Astrocyte of the spinal cord (primary cell): ENCODE results near the gene ROR1.

Experiments used
- DNase-seq: peaks from one replicate; pipeline ENCODE4 v3.0.0; 2011; ENCODE audit warnings: low read depth, low spot score
- H3K4me3 ChIP-seq: 2 replicates; pipeline ENCODE4 v1.5.1; 2011; ENCODE audit warnings: low read depth, mild to moderate bottlenecking, low read length, moderate library complexity
- CTCF ChIP-seq: IDR thresholded peaks from 2 replicates; pipeline ENCODE4 v1.5.1; 2012; ENCODE audit warnings: low read depth, mild to moderate bottlenecking, low read length, inconsistent platforms
- in situ Hi-C: cut with HindIII; loops from 2 replicates; pipeline ENCODE4 v1.10.0; 2017; ENCODE audit warnings: low sequenced_read_pairs

The ROR1 gene

GRCh38 chr1:64121766-64122385, 348.1 kb downstream of the ROR1 start:
- no peak for DNase-seq
- in situ Hi-C loops, result no loop called here

GRCh38 chr1:64122588-64122987, 348.8 kb downstream of the ROR1 start:
- no peak for DNase-seq
- H3K4me3 ChIP-seq, result no peak overlapping the region
- in situ Hi-C loops, result no loop called here
- TF ChIP-seq CTCF, result no peak

More at GRCh38 chr1:64121766-64122385, 348.1 kb downstream of the ROR1 start:
- H3K4me3 ChIP-seq, result no peak overlapping the region
- no peak for TF ChIP-seq CTCF

GRCh38 chr1:64124704-64125440, 351.1 kb downstream of the ROR1 start:
- no peak for TF ChIP-seq CTCF
- H3K4me3 ChIP-seq, result no peak overlapping the region
- no peak for DNase-seq
- in situ Hi-C loops, result loop anchor here (25.0 kb wide), 1 partner anchor 438 kb away; no protein-coding TSS in a partner anchor

- DNase-seq, result no peak
- in situ Hi-C loops, result loop anchor here (25.0 kb wide), 1 partner anchor 439 kb away; no protein-coding TSS in a partner anchor
- no peak for TF ChIP-seq CTCF
- no peak overlapping the region for H3K4me3 ChIP-seq
Observed at GRCh38 chr1:64126581-64126980, 352.8 kb downstream of the ROR1 start.

GRCh38 chr1:64127297-64127696, 353.5 kb downstream of the ROR1 start:
- H3K4me3 ChIP-seq, result no peak overlapping the region
- in situ Hi-C loops, result loop anchor here (25.0 kb wide), 1 partner anchor 440 kb away; no protein-coding TSS in a partner anchor
- no peak for DNase-seq
- no peak for TF ChIP-seq CTCF

GRCh38 chr1:64129701-64130100, 355.9 kb downstream of the ROR1 start:
- H3K4me3 ChIP-seq, result no peak overlapping the region
- in situ Hi-C loops, result loop anchor here (25.0 kb wide), 1 partner anchor 442 kb away; no protein-coding TSS in a partner anchor
- DNase-seq, result no peak
- no peak for TF ChIP-seq CTCF
